Stimulated activated CD4-positive, alpha-beta T cell treated with anti-CD3 and anti-CD28 coated beads, Interleukin-15, amount 100 ng/mL, for 24 hours (primary cell): Measurements from ENCODE around the gene FLYWCH1.
"Not testable (repeated sequence)": the region's sequence is repeated elsewhere in the genome, so short reads cannot be mapped to it uniquely, and the experiment has no call there.

Source experiments
- DNase-seq: peaks from one replicate; pipeline ENCODE4 v3.0.0-alpha.2; 2020

Gene FLYWCH1

DNA sequence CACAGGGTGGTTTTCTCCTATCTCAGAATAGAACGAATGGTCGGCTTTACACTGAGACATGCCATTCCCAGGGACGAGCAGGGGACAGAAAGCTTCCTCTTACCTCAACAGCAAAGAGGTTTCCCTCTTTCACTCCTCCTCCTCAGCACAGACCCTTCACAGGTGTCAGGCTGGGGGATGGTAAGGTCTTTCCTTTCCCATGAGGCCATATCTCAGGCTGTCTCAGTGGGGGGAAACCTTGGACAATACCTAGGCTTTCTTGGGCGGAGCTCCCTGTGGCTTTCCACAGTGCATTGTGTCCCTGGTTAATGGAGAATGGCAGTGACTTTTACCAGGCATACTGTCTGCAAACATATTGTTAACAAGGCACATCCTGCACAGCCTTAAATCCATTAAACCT is 16.4 kb downstream of the FLYWCH1 start:
- not testable (repeated sequence) for DNase-seq

DNA sequence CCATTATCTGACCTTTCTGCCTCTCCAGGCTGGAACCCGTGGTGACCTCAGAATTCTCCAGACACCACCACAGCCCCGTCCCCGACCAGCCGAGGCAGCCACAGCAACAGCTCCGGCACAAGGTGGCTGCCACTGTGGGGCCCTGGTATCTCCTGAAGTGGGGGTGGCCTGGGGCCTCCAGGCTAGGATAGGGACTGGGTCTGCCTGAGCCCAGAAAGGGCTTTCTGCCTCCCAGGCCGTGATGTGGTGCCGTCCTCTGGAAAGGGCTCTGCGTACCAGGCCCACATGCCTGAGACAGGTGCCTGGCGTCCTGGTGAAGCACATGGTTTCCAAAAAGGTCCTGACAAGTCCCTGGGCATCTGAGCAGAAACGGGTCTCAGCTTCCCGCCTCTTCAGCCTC is 17.1 kb downstream of the FLYWCH1 start:
- no peak for DNase-seq

DNA sequence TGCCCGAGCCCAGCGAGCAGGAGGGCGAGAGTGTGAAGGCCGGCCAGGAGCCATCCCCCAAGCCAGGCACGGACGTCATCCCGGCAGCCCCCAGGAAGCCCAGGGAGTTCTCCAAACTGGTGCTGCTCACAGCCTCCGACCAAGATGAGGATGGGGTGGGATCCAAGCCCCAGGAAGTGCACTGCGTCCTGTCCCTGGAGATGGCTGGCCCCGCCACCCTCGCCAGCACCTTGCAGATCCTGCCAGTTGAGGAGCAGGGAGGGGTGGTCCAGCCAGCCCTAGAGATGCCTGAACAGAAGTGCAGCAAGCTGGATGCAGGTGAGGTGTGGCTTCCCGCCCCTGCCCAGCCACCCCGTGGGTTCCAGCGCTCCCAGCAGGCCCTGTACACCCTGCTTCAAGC is 18.0 kb downstream of the FLYWCH1 start:
- DNase-seq, result no peak

DNA sequence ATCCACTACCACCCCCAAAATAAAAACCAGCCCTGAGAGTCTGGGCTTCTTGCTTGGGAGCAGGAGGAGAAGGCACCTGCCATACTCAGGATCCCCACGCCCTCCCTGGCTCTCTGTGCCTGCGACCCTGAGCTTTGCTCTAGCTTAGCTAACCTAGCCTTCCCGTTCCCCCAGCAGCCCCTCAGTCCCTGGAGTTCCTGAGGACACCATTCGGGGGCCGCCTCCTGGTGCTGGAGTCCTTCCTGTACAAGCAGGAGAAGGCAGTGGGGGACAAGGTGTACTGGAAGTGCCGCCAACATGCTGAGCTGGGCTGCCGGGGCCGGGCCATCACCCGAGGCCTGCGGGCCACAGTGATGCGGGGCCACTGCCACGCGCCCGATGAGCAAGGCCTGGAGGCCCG is 18.5 kb downstream of the FLYWCH1 start:
- DNase-seq, result no peak

DNA sequence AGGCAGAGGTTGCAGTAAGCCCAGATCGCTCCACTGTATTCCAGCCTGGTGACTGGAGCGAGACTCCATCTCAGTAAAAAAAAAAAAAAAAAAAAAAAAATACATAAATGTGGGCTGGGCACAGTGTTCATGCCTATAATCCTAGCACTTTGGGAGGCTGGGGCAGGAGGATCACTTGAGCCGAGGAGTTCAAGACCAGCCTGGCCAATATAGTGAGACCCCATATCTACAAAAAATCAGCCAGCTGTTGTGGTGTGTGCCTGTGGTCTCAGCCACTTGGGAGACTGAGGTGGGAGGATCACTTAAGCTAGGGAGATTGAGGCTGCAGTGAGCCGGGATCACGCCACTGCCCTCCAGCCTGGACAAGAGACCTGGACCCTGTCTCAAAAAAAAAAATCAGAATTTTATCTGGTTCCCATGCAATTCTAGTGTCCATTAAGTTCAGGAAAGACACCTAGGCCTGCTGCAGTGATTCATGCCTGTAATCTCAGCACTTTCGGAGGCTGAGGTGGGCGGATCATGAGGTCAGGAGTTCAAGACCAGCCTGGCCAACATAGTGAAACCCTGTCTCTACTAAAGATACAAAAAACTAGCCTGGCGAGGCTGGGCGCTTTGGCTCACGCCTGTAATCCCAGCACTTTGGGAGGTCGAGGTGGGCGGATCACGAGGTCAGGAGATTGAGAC is 19.6 kb downstream of the FLYWCH1 start:
- not testable (repeated sequence) for DNase-seq

DNA sequence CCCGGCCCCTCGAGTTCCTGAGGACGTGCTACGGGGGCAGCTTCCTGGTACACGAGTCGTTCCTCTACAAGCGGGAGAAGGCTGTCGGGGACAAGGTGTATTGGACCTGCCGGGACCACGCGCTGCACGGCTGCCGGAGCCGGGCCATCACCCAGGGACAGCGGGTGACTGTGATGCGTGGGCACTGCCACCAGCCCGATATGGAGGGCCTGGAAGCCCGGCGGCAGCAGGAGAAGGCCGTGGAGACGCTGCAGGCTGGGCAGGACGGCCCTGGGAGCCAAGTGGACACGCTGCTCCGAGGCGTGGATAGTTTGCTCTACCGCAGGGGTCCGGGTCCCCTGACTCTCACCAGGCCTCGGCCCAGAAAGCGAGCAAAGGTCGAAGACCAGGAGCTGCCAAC is 21.4 kb downstream of the FLYWCH1 start:
- no peak for DNase-seq

DNA sequence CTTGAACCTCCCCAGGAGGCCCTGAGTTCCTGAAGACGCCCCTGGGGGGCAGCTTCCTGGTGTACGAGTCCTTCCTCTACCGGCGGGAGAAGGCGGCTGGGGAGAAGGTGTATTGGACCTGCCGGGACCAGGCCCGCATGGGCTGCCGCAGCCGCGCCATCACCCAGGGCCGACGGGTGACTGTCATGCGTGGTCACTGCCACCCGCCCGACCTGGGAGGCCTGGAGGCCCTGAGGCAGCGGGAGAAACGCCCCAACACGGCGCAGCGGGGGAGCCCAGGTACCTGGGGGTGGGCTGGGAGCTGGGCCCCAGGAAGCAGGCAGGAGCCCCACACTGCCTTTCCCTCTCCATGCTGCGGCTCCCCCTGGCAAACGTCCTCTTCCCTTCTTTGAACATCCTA is 22.0 kb downstream of the FLYWCH1 start:
- no peak for DNase-seq

DNA sequence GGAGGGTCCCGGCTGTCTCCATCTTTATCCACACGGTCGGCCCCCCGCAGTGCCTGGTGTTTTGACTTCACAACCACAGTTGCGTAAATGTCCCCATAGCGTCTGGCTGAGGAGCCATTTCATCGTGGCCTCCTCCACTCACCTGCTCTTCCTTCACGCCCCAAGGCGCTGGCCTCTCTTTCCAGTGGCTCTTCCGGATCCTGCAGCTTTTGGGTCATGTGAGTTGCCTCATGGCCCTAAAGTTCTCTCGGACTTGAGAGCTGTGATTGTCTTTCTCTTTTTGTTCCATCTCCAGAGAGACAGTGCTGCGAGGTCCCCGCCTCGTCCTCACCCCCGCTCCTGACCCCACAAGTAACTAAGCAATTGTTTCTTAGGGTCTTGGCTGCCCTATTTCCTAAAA is 22.7 kb downstream of the FLYWCH1 start:
- DNase-seq, result no peak

DNA sequence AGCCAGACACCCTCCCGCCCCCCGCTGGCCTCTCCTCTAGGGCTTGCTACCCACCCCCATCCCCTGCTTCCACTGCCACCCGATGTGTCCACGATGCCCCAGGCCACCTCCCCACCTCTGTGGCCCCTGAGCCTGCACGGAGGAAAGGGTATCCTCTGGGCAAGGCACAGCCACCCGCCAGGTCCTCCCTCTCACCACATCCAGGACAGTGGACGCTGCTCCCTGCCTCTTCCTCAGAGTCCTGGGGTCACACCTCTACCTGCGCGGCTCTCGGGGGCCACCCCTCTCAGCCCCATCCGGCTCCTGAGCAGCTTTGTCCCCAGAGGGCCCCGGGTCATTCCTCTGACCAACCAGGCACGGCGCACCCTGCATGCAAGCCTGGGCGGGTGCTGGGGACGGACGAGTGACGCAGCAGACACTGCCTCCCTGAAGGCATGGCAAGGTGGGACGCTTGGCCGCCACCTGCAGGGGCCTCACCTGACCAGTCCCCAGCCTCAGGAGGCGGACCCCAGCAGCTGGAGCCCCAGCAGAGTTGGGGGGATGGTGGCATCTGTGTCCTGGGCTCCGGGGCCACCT is 24.8 kb downstream of the FLYWCH1 start:
- DNase-seq, result no peak

DNA sequence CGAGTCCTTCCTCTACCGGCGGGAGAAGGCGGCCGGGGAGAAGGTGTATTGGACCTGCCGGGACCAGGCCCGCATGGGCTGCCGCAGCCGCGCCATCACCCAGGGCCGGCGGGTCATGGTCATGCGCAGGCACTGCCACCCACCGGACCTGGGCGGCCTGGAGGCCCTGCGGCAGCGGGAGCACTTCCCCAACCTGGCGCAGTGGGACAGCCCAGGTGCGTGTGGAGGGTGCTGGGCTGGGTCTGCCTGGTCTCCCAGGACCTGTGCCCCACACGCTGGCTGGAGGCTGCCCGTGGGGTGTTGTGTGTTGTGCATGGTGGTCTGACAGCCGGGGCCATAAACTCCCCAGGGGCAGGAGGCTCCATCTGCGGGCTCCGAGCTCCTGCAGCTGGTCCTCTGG is 25.4 kb downstream of the FLYWCH1 start:
- DNase-seq, result no peak

DNA sequence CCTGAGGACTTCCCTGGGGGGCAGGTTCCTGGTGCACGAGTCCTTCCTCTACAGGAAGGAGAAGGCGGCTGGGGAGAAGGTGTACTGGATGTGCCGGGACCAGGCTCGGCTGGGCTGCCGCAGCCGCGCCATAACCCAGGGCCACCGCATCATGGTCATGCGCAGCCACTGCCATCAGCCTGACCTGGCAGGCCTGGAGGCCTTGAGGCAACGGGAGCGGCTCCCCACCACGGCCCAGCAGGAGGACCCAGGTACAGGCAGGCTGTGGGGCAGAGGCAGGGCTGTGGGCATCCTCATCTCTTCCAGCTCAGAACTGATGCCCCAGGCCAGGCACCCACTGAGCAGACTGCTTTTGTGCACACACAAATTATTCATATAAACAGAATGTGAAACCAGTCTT is 26.5 kb downstream of the FLYWCH1 start:
- DNase-seq, result no peak

DNA sequence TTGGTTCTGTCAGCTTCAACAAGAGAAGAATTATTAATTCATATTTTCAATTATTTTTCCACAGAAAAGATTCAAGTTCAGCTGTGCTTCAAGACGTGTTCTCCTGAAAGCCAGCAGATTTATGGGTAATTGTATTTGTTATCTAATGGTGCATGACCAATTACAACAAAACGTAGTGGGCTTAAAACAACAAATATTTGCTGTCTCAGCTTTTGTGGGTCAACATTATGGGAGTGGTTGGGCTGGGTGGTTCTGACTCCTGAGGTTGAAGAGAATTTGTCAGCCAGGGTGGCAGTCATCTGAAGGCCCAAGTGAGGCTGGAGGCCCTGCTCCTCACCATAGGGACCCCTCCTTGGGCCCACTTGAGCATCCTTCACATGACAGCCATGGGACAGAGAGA is 28.2 kb downstream of the FLYWCH1 start:
- DNase-seq, result no peak

DNA sequence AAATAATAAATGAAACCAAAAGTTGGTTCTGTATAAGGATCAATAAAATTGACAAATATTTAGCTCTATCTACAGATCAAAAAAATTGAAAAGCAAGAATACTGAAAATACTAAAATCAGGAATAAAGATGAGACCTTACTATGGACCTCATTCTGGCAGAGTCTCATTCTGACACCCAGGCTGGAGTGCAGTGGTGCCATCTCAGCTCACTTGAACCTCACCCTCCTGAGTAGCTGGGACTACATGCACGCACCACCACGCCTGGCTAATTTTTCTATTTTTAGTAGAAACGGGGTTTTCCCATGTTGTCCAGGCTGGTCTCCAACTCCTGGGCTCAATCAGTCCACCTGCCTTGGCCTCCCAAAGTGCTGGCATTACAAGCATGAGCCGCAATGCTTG is 30.3 kb downstream of the FLYWCH1 start:
- DNase-seq, result no peak

DNA sequence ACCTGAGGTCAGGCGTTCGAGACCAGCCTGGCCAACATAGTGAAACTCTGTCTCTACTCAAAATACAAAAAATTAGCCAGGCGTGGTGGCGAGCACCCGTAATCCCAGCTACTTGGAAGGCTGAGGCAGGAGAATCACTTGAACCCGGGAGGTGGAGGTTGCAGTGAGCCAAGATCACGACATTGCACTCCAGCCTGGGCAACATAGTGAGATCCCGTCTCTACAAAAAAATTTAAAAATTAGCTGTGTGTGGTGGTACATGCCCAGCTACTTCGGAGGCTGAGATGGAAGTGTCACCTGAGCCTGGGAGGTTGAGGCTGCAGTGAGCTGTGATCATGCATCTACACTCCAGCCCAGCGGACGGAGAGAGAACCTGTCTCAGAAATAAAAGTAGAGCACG is 32.0 kb downstream of the FLYWCH1 start:
- not testable (repeated sequence) for DNase-seq

DNA sequence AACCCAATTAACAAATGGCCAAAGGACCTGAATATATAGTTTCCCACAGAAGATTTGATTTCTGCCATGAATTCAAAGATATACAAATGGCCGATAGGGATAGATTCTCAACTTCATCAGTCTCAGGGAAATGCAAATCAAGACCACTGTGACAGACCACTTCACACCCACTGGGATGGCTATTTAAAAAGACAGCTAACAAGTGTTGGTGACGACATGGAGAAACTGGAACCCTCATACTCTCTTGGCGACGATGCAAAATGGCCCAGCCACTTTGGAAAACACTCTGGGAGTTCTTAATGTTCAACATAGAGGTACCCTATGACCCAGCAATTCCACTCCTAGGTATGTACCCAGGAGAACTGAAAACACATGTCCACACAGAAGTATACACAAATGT is 34.9 kb downstream of the FLYWCH1 start:
- DNase-seq, result no peak

DNA sequence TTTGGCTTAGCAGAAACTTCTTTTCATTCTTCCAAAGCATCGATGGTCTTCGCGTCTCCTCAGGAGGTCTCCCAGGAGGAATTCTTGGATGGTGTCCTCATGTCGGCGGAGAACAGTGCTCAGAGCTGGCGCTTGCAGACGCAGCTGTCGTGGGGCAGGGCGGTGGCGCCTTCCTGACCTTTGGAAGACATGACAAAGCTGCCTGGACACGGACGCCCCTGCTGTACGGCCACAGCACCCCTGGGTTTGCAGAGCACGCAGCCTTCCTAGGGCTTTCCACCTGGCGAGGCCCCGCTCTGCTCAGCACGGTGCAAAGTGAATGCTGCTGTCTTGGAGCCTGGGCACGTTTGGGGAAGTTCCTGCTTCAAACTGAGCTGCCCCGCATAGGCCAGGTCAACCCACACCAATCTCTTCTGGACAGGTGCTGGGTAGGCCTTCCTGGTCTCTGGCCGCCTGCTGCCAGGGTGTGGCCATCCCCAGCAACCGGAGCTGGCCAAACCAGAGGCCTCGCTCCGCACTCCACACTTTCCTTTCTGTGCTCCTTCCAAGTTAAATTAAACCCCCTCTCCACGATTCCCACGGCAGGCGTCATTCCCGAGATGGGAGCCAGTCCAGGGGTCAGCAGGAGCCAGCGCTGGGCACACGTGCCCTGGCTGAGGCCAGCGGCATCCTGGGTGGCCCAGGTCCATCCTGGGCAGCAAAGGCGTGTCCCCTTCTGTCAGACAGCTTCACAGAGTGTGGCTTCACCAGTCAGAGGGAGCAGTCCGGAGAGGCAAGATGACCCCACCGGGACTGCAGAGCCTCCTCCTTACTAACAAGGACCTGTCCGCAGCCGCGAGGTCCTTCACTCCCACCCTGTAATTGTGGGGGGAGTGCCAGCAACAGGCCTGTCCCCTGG is 37.3 kb downstream of the FLYWCH1 start:
- no peak for DNase-seq

DNA sequence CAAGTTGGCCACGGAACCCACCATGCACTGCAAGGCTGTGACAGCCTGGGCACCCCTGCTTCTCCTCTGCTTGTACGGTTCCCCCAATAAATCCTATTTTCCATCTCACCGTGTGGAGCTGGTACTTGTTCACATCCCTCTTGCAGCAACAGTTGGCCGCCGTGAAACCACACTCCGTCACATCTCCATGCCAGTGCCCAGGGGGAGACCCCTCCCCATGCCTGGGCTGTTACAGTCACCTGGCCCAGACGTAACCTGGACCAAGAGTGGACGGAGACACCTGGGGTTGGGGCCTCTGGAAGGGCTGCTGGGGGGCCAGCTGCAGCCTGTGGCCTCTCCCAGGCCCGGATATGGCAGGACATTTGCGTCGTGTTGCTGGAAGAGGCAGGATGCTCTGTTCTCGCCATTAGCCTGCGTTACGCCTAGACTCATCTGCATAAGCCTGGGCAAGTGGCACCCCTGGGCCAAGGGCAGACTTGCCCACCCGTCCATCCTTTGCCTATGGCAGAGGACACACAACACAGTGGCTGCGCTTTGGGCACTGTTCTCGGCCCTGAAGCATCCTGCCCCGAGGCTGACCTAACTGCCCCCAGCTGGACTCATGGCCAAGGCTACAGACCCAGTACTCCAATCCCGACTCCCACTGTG is 38.1 kb downstream of the FLYWCH1 start:
- DNase-seq, result no peak

DNA sequence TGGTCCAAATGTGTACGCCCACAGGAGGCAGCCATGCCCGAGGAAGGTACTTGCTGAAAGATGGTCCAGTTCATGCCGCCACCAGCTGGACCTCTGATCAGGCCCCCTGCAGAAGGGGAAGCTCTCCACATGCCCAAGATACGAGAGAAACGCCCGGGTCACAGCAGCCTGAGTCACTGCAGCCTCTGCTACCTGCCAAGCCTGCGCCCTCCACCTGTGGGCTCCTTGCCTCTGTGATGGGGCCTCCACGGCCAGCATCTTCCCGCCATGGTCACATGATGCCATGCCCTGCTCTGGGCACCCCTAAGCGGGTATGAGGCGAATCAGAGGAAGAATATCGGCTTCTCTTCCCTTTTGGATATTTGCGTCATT is 38.6 kb downstream of the FLYWCH1 start:
- DNase-seq, result no peak

DNA sequence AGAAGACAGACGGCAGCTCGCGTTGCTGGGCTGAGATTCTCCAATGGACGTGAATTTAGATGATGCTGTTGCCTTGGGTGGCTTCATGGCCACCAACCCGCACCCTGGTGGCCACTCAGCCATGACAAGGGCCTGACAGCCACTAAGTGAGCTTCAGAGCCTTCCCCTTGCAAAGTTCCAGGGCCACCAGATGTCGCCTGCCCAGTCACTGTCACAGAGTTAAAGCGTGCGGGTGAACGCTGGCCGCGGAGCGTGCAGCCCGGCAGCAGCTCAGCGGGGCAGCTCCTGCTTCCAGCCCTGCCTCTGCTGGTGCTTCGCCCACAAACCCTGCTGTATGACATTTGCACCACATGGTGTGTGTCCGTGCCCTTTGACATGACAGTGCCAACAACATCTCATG is 39.0 kb downstream of the FLYWCH1 start:
- no peak for DNase-seq

DNA sequence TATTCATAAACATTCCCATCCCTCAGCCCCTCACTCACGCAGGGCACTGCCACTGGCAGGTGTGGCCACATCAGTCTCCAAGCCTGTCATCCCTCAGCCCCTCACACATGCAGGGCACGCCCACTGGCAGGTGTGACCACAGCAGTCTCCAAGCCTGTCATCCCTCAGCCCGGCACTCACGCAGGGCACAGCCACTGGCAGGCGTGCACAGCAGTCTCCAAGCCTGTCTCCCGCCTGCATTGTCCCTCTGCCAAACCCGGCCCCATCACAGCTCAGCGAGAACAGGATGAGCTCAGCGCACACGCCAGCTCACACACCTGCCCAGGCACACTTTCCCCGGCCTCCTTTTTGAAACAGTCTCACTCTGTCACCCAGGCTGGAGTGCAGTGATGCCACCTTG is 40.9 kb downstream of the FLYWCH1 start:
- no peak for DNase-seq

DNA sequence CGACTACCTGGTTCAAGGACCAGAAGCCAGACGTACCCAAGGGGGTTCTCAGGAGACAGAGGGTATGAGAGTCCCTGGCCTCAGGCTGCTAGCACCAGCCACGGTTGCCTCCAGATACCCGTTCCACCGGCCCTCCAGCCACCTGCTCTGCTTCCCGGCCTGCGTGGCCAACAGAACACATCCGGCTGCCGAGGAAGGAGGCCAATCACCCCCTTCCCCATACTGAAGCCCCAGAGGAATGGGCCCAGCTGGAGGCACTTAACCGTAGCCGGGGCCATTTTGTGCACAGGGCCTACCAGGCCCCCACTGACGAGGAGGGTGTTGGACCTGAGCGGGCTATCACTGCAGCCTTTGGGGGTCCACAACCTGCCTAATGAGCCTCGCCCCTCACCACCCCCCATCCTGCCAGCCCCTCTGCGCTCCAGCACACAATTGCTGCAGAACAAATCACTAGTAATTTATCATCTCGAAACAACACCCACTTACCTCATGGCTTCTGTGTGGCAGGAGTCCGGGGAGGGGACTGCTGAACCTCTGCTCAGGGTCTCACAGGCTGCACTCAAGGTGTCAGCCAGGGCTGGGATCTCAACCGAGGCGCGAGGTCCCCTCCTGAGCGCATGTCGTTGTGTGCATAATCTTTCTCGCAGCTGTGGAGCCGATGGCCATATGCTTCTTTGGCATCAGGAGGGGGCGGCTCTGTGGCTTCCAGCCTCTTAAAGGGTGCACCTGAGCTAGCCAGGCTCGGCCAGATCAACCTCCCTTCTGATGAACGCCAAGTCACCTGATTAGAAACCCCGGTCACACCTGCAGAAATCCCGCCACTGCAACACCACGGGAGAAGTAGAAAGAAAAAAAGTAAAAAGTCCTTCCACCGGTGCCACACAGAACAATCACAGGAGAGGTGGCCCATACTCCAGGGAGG is 42.2 kb downstream of the FLYWCH1 start:
- DNase-seq, result no peak

DNA sequence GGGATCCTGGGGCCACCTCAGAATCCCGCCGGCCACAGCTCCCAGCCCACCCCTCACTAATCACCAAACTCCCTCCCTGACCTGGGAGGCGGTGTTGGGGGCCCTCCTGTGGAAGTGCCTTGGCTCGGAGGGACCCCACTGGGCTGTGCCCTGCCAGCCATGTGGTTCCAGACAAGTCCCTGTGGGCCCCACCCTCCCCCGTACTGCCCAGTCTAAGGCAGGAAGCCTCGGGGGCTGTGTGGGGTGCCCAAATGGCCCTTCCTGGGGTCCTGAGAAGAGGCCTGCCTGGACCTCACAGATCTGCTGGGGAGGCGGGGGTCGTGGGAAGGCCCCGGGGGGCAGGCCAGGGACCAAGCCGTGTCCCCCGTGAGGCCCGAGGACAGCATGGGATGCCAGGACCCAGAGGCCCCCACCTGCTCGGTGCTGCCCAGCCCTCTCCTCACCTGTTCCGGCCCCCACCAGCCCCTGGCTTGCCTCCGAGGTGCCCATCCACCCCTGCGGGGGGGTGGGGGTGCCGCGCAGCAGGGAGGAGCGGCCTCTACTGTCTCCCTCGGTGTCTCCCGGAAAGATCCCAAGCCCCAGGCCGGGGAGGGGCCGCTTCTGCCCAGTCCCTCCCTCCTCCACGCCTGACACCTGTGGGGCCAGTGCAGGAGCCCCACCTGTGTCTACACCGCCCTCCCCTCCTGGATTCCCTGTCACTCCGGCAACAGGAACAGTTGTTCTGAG is 43.1 kb downstream of the FLYWCH1 start:
- DNase-seq, result no peak
